GM21526 (cell line): ENCODE results near the gene DSE.

Source experiments
- ATAC-seq: cut with Tn5 transposase; IDR thresholded peaks from one replicate; pipeline ENCODE4 v1.9.1; 2021; ENCODE audit warnings: moderate library complexity; ENCODE audit not compliant: unreplicated experiment, low FRiP score

DSE gene

GRCh38 chr6:116406678-116407345 is 36.1 kb downstream of the DSE start:
- no peak for ATAC-seq

GRCh38 chr6:116408491-116408890 is 37.7 kb downstream of the DSE start:
- peak; percentile 30 for ATAC-seq

- ATAC-seq, result peak; percentile 68
Measured at GRCh38 chr6:116409756-116410155, 39.0 kb downstream of the DSE start.

- ATAC-seq, result no peak
Measured at GRCh38 chr6:116411284-116411623, 40.5 kb downstream of the DSE start.

GRCh38 chr6:116412270-116412669 is 41.5 kb downstream of the DSE start:
- no peak for ATAC-seq

GRCh38 chr6:116413357-116413756 is 42.6 kb downstream of the DSE start:
- ATAC-seq, result no peak

- ATAC-seq, result no peak
Measured at GRCh38 chr6:116417661-116418060, 46.9 kb downstream of the DSE start.

GRCh38 chr6:116419069-116419786 is 48.5 kb downstream of the DSE start:
- no peak for ATAC-seq

GRCh38 chr6:116420341-116420740 is 49.6 kb downstream of the DSE start:
- ATAC-seq, result no peak

- no peak for ATAC-seq
Measured at GRCh38 chr6:116422238-116422637, 51.5 kb downstream of the DSE start.

- ATAC-seq, result no peak
Measured at GRCh38 chr6:116424001-116424400, 53.3 kb downstream of the DSE start.

GRCh38 chr6:116426551-116426950 is 55.8 kb downstream of the DSE start:
- ATAC-seq, result no peak

- no peak for ATAC-seq
Measured at GRCh38 chr6:116429111-116429510, 58.4 kb downstream of the DSE start.

- no peak for ATAC-seq
Measured at GRCh38 chr6:116430860-116431259, 60.1 kb downstream of the DSE start.

- no peak for ATAC-seq
Measured at GRCh38 chr6:116431964-116432595, 61.3 kb downstream of the DSE start.

- ATAC-seq, result no peak
Measured at GRCh38 chr6:116433206-116433712, 62.5 kb downstream of the DSE start.

- no peak for ATAC-seq
Measured at GRCh38 chr6:116434056-116434725, 63.4 kb downstream of the DSE start.

GRCh38 chr6:116436586-116436985 is 65.8 kb downstream of the DSE start:
- no peak for ATAC-seq

GRCh38 chr6:116437656-116438055 is 66.9 kb downstream of the DSE start:
- no peak for ATAC-seq

- ATAC-seq, result no peak
Measured at GRCh38 chr6:116438590-116439448, 68.1 kb downstream of the DSE start.
